NCI-H1417 (cell line): ENCODE measurements around the gene PDYN.

Experiments
- DNase-seq, 3 experiments: peaks; one replicate each; lab custom pipeline; 2025; lab: John Stamatoyannopoulos, UW

PDYN gene

GRCh38 chr20:1994627-1995026 is 769 bp upstream of the PDYN start:
- DNase-seq = no peak

- no peak for DNase-seq
These were observed 1.3 kb downstream of the PDYN start for GRCh38 chr20:1992359-1993110.

- DNase-seq = no peak
These were observed 6.0 kb downstream of the PDYN start for GRCh38 chr20:1987826-1988225.

- no peak for DNase-seq
These were observed 10.6 kb downstream of the PDYN start for GRCh38 chr20:1983301-1983700.

GRCh38 chr20:1982686-1983085 is 11.2 kb downstream of the PDYN start:
- DNase-seq = no peak

GRCh38 chr20:1979106-1979778 is 14.6 kb downstream of the PDYN start:
- DNase-seq = no peak

GRCh38 chr20:1975291-1975690 is 18.6 kb downstream of the PDYN start:
- DNase-seq = peak in 2 of 3 experiments; percentile 23 to 31

GRCh38 chr20:1973601-1974440 is 20.0 kb downstream of the PDYN start:
- DNase-seq = no peak

- no peak for DNase-seq
These were observed 21.8 kb downstream of the PDYN start for GRCh38 chr20:1971893-1972586.

- peak in 1 of 3 experiments; percentile 68 for DNase-seq
These were observed 24.9 kb downstream of the PDYN start for GRCh38 chr20:1968964-1969363.

GRCh38 chr20:1965520-1966351 is 28.1 kb downstream of the PDYN start:
- peak; percentile 56 to 92 (median 84) for DNase-seq

- peak in 1 of 3 experiments; percentile 30 for DNase-seq
These were observed 29.0 kb downstream of the PDYN start for GRCh38 chr20:1964659-1965405.

GRCh38 chr20:1964061-1964460 is 29.8 kb downstream of the PDYN start:
- DNase-seq = no peak

- DNase-seq = no peak
These were observed 32.5 kb downstream of the PDYN start for GRCh38 chr20:1961374-1961773.

- DNase-seq = no peak
These were observed 34.7 kb downstream of the PDYN start for GRCh38 chr20:1959156-1959555.

- DNase-seq = no peak
These were observed 35.4 kb downstream of the PDYN start for GRCh38 chr20:1958426-1958825.

- no peak for DNase-seq
These were observed 38.6 kb downstream of the PDYN start for GRCh38 chr20:1955217-1955616.

- DNase-seq = no peak
These were observed 40.2 kb downstream of the PDYN start for GRCh38 chr20:1953621-1954020.

GRCh38 chr20:1952737-1953530 is 40.9 kb downstream of the PDYN start:
- DNase-seq = peak in 2 of 3 experiments; percentile 81 to 96
